ENCODE measurements around the gene SRSF10. TPM values are rescaled to one million over a fixed set of nuclear protein-coding genes. Genes with fewer than 3 reads are reported as not detected.
"Not testable (repeated sequence)": the region's sequence is repeated elsewhere in the genome, so short reads cannot be mapped to it uniquely, and the experiment has no call there.

Gene SRSF10
- total RNA-seq = 100 to 1,000 TPM; 217 to 264 TPM

- Mint-ChIP-seq H3K27ac (peak within 1 kb of the TSS; percentile 98), H3K4me3 (peak within 1 kb of the TSS; percentile 85 to 93), H3K4me1 (ENCODE audit: low read depth) (peaks cover 44% of the 10 kb centered on the region), H3K9me3 (no peaks in the 10 kb centered on the region), H3K27me3 (ENCODE audit: low read depth) (no peaks in the 10 kb centered on the region), H3K36me3 (ENCODE audit: insufficient read depth in 2 of 2) (peaks cover 18 to 34% of the 10 kb centered on the region in 2 donors)
- ATAC-seq (replicated peaks in 1 of 2) = peak; percentile 93 to 94
- DNase-seq = peak; percentile 97 to 98
These were observed at the start of gene SRSF10 for GRCh38 chr1:23979881-23980727. Gene SRSF10, minus strand, starts transcription at chr1:23980327. Its CDS starts 72 bp downstream, at chr1:23980255.

DNA sequence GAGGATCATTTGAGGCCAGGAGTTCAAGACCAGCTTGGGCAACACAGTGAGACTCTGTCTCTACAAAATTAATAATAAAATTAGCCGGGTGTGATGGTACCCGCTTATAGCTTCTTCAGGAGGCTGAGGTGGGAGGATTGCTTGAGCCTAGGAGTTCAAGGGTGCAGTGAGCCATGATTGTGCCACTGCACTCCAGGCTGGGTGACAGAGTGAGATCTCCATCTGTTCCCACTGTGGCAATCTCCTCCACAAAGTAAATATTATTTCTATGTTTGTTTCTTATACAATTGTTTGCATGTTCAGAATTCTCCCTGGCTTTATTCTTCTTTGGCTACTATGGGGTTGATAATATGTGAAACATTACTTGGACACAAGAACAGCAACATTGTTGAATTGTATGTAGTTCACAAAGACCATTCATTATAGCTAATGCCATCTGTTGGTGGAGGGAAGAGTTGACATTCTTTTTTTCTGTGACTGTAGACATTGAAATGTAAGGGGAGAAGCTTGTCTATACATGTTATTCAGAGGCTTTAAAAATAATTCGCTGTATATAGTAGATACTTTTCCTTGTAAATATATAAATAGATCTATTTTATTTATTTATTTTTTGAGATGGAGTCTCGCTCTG lies 47.8 kb upstream of the SRSF10 start:
- Mint-ChIP-seq H3K36me3 (ENCODE audit: insufficient read depth in 2 of 2) (no peaks in the 10 kb centered on the region), H3K27me3 (ENCODE audit: low read depth) (peaks cover 1% of the 10 kb centered on the region), H3K4me3 (no peak overlapping the region), H3K4me1 (ENCODE audit: low read depth) (peaks cover 3% of the 10 kb centered on the region), H3K27ac (no peak overlapping the region), H3K9me3 (no peaks in the 10 kb centered on the region)
- DNase-seq = no peak
- no peak for ATAC-seq (replicated peaks in 1 of 2)

GRCh38 chr1:24022581-24023361 lies 42.6 kb upstream of the SRSF10 start:
- Mint-ChIP-seq H3K4me3 (no peak overlapping the region), H3K27me3 (ENCODE audit: low read depth) (no peaks in the 10 kb centered on the region), H3K4me1 (ENCODE audit: low read depth) (no peaks in the 10 kb centered on the region), H3K36me3 (ENCODE audit: insufficient read depth in 2 of 2) (no peaks in the 10 kb centered on the region), H3K9me3 (no peaks in the 10 kb centered on the region), H3K27ac (no peak overlapping the region)
- no peak for DNase-seq
- ATAC-seq (replicated peaks in 1 of 2) = no peak

DNA sequence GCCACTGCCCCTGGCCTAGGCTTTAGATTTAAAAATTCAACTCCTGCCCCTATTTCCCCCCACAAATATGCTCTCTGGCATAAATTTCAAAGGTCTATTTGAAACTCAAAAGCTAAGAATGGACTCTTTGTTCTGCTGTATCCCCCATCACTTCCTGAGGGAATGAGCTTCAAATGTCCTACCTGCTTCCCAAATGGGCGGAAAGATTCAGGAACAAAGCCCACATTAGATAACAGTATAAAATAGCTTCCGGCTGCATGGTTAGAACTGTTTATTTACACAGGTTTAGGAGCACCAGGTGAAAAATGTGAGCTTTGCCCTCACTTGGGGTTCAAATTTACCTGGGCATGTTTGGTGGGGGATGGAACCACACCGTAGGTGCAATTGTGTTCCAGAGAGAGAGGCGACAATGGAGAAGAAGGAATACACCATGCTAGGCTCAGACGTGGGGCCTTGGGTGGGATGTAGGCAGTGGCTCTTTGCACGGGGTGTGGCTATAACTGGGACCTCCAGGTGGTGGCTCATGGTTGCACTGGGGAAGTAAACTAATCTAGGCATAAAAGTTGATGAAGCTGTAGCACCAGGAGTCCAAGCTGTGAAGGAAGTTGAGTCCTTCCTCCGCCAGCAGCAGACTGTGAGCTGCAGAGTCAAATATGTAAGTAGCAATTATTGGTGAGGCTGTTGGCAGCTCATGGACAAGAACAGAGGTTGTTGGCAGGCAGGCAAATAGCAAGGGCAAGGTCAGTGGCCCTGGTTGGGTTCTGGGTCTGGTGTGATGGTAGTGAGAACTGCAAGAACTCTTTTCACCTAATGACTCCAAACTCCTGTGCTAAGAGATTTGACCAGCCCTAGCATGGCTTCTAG lies 41.5 kb upstream of the SRSF10 start:
- H3K4me1 Mint-ChIP-seq (ENCODE audit: low read depth) = no peaks in the 10 kb centered on the region
- no peaks in the 10 kb centered on the region for H3K36me3 Mint-ChIP-seq (ENCODE audit: insufficient read depth in 2 of 2)
- DNase-seq (no peak), ATAC-seq (replicated peaks in 1 of 2) (no peak)
- H3K4me3 Mint-ChIP-seq = no peak overlapping the region
- no peaks in the 10 kb centered on the region for H3K9me3 Mint-ChIP-seq
- H3K27me3 Mint-ChIP-seq (ENCODE audit: low read depth) = no peaks in the 10 kb centered on the region
- no peak overlapping the region for H3K27ac Mint-ChIP-seq

- Mint-ChIP-seq H3K27me3 (ENCODE audit: low read depth) (no peaks in the 10 kb centered on the region), H3K4me3 (no peak overlapping the region), H3K4me1 (ENCODE audit: low read depth) (no peaks in the 10 kb centered on the region), H3K9me3 (no peaks in the 10 kb centered on the region), H3K27ac (no peak overlapping the region), H3K36me3 (ENCODE audit: insufficient read depth in 2 of 2) (no peaks in the 10 kb centered on the region)
- DNase-seq (no peak), ATAC-seq (replicated peaks in 1 of 2) (no peak)
These were observed 40.3 kb upstream of the SRSF10 start for GRCh38 chr1:24020470-24020869.

DNA sequence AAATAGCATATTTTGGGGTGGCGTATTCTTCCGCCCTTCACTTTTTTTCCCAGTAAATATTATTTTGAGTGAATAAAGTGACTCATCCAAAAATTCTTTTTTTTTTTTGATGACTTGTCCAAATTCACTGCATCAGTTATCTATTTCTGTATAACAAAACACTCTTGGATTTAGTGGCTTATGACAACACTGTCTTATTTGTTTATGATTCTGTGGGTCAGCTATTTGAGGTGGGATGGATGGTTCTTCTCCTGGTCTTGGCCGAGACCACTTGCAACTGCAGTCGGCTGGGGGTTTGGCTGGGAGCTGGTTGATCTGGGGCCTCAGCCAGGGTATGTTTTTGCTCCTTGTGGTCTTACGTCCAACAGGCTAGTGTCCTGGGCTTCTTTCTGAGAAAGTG lies 39.9 kb upstream of the SRSF10 start:
- H3K27ac Mint-ChIP-seq = no peak overlapping the region
- no peaks in the 10 kb centered on the region for H3K4me1 Mint-ChIP-seq (ENCODE audit: low read depth)
- ATAC-seq (replicated peaks in 1 of 2) (no peak), DNase-seq (no peak)
- no peaks in the 10 kb centered on the region for H3K27me3 Mint-ChIP-seq (ENCODE audit: low read depth)
- no peak overlapping the region for H3K4me3 Mint-ChIP-seq
- H3K9me3 Mint-ChIP-seq = no peaks in the 10 kb centered on the region
- no peaks in the 10 kb centered on the region for H3K36me3 Mint-ChIP-seq (ENCODE audit: insufficient read depth in 2 of 2)

DNA sequence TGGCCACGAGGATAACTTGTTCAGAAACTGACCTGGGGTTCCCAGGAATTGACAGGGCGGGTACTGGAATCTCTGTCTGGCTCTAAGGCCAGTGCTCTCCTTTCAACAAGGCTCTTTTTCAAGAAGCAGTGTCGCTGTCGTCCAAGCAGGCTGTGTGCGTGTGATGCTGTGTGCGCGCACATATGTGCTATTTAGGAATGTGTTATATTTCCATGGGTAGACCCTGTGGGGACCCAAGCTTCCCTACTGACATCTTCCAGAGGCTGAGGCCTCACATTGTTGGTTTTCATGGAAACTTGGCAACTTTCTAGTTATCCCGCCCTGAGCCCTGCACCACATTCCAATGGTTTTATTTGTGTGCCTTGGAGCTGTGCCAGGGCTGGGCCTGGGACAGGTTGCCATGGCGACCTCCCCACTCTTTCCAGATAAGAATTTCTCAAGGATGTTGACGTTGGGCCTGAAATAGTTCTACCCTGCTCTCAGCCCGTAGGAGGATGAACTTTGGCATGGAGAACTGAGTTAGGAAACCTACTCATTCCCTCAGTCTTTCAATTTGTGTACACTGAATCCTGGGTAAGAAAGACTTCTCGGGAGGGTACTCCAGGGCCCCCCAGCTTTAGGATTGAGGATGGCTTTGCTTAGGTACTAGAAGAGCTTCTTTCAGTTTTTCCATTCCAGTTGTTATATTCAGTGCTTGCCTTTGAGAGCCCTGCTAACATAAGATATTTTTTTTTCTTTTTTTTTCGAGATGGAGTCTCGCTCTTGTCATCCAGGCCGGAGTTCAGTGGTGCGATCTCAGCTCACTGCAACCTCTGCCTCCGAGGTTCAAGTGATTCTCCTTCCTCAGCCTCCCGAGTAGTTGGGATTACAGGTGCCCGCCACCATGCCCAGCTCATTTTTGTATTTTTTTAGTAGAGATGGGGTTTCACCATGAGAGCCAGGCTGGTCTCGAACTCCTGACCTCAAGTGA lies 38.8 kb upstream of the SRSF10 start:
- Mint-ChIP-seq H3K27ac (no peak overlapping the region), H3K4me1 (ENCODE audit: low read depth) (no peaks in the 10 kb centered on the region), H3K4me3 (no peak overlapping the region), H3K36me3 (ENCODE audit: insufficient read depth in 2 of 2) (no peaks in the 10 kb centered on the region), H3K27me3 (ENCODE audit: low read depth) (no peaks in the 10 kb centered on the region), H3K9me3 (no peaks in the 10 kb centered on the region)
- ATAC-seq (replicated peaks in 1 of 2) (no peak), DNase-seq (no peak)

DNA sequence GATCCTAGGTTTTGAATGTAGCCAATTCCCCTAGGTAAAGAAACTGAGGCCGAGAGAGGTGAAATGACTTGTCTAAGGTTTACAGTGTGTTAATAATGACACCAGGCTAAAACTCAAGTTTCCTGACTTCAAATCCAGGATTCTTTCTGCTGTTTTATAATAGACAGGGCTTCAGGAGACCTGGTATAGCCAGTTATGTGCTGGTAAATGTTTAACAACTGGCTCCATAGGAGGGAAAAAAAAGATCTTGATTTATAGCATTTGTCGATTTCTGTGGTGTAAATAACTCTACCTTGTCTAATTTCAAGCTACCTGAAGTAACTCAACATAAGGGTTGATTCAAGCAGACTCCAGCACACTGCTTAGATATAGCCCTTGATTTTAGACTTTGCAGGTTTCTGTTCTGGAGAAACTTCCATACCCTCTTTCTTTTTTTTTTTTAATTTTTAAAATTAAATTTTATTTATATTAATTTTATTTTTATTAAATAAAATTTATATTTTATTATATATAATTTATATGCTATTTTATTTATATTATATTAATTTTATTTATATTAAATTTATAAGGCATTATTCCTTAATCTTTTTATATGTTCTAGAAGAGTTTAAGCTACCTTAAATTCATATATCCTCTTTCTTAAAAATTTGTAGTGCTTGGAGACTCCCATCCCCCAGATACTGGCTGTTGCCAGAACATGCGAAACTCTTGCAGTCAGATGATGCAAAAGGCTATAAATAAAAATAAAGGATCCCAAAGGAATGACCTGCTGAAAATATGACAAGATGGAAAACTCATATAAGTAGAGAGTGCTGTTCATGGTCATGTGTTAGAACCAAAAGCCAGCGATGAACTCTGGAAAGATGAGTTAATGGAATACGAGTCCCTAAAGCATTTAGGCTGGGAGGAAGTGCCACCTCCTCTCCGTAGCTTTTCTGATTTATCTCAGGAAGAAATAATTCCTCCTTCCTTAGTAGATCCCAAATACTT lies 35.4 kb upstream of the SRSF10 start:
- no peak overlapping the region for H3K4me3 Mint-ChIP-seq
- no peaks in the 10 kb centered on the region for H3K36me3 Mint-ChIP-seq (ENCODE audit: insufficient read depth in 2 of 2)
- no peaks in the 10 kb centered on the region for H3K9me3 Mint-ChIP-seq
- H3K4me1 Mint-ChIP-seq (ENCODE audit: low read depth) = no peaks in the 10 kb centered on the region
- H3K27me3 Mint-ChIP-seq (ENCODE audit: low read depth) = peaks cover 8% of the 10 kb centered on the region
- H3K27ac Mint-ChIP-seq = no peak overlapping the region
- DNase-seq (no peak), ATAC-seq (replicated peaks in 1 of 2) (no peak)

DNA sequence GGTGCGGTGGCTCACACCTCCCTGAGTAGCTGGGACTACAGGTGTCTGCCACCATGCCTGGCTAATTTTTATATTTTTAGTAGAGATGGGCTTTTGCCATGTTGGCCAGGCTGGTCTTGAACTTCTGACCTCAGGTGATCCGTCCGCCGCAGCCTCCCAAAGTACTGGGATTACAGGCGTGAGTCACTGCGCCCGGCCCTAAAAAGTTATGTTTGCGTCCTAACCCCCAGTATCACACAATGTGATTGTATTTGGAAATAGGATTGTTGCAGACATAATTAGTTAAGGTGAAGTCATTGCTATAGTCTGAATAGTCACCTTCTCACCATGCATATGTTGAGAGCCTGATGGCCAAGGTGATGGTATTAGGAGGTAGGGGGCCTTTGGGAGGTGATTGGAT lies 32.8 kb upstream of the SRSF10 start:
- not testable (repeated sequence) for H3K4me3 Mint-ChIP-seq; H3K4me1 Mint-ChIP-seq (ENCODE audit: low read depth); H3K9me3 Mint-ChIP-seq; H3K27ac Mint-ChIP-seq; DNase-seq; ATAC-seq (replicated peaks in 1 of 2); H3K27me3 Mint-ChIP-seq (ENCODE audit: low read depth); H3K36me3 Mint-ChIP-seq (ENCODE audit: insufficient read depth in 2 of 2)

DNA sequence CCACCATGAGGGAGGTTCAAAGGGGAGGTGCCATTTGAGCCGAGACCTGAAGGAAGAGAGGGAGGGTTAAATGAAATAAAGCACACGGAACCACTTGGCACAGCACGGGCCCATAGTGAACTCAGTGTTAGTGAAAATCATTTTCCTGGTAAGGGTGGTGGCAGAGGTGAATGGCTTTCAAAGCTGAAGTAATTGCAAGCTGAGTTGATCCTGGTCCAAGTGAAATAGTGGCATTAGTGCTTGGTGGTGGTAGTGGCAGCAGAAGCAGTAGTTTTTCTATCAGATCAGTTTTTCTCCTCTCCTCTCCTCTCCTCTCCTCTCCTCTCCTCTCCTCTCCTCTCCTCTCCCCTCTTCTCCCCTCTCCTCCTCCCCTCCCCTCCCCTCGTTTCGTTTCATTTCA lies 30.5 kb upstream of the SRSF10 start:
- Mint-ChIP-seq H3K4me3 (no peak overlapping the region), H3K36me3 (ENCODE audit: insufficient read depth in 2 of 2) (no peaks in the 10 kb centered on the region)

GRCh38 chr1:24009406-24009805 lies 29.3 kb upstream of the SRSF10 start:
- no peak overlapping the region for H3K27ac Mint-ChIP-seq
- ATAC-seq (replicated peaks in 1 of 2) = no peak
- DNase-seq = no peak
- no peak overlapping the region for H3K4me3 Mint-ChIP-seq
- no peaks in the 10 kb centered on the region for H3K4me1 Mint-ChIP-seq (ENCODE audit: low read depth)
- H3K27me3 Mint-ChIP-seq (ENCODE audit: low read depth) = peaks cover 8% of the 10 kb centered on the region
- no peaks in the 10 kb centered on the region for H3K36me3 Mint-ChIP-seq (ENCODE audit: insufficient read depth in 2 of 2)
- H3K9me3 Mint-ChIP-seq = no peaks in the 10 kb centered on the region

More for the DNA sequence above, 30.5 kb upstream of the SRSF10 start:
- H3K9me3 Mint-ChIP-seq = no peaks in the 10 kb centered on the region
- DNase-seq (no peak), ATAC-seq (replicated peaks in 1 of 2) (no peak)
- peaks cover 8% of the 10 kb centered on the region for H3K27me3 Mint-ChIP-seq (ENCODE audit: low read depth)
- no peaks in the 10 kb centered on the region for H3K4me1 Mint-ChIP-seq (ENCODE audit: low read depth)
- H3K27ac Mint-ChIP-seq = no peak overlapping the region
